HG03520 (cell line): ENCODE data around the gene SOX18.

Source experiments
- ATAC-seq: cut with Tn5 transposase; IDR thresholded peaks from one replicate; pipeline ENCODE4 v1.9.1; 2021; ENCODE audit warnings: mild to moderate bottlenecking, moderate library complexity; ENCODE audit not compliant: unreplicated experiment

The SOX18 gene

DNA sequence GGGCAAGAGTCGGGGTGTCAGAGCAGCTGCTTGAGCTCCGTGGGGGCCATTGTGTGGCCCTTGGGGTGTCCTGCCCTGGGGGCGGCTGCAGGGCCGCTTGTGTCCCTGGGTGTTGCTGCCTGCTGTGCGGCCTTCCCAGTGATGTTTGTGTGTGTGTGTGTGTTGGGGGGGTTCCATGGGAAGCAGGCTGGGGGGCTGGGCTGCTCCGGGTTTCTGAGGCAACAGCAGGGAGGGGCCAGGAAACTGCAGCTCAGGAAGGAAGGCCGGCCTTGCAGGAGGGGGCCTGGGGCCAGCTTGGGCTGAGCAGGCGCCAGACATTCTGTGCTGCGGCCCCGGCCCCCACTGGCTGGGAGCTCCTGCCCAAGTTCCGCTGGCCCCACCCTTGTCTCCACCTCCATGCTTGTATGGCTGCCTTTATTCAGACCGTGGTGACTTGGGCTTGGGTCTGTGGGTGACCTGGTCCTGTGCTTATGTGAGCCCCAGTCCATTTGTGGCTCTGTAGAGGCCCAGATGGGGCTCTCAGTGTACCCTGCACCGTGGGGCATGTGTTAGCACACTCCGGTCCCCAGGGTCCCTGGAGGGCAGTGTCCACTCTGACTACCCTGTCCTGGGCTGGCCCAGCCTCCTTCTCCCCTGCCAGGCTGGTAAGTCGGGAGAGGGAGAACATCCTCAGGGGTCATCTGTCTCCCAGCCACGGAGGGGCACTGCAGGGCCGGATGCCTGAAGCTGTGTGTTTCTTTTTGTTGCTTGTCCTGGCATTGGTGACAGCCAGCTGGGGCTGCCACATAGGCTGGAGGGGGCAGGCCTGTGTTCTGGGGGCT lies 4.6 kb upstream of the SOX18 start:
- ATAC-seq, result no peak

DNA sequence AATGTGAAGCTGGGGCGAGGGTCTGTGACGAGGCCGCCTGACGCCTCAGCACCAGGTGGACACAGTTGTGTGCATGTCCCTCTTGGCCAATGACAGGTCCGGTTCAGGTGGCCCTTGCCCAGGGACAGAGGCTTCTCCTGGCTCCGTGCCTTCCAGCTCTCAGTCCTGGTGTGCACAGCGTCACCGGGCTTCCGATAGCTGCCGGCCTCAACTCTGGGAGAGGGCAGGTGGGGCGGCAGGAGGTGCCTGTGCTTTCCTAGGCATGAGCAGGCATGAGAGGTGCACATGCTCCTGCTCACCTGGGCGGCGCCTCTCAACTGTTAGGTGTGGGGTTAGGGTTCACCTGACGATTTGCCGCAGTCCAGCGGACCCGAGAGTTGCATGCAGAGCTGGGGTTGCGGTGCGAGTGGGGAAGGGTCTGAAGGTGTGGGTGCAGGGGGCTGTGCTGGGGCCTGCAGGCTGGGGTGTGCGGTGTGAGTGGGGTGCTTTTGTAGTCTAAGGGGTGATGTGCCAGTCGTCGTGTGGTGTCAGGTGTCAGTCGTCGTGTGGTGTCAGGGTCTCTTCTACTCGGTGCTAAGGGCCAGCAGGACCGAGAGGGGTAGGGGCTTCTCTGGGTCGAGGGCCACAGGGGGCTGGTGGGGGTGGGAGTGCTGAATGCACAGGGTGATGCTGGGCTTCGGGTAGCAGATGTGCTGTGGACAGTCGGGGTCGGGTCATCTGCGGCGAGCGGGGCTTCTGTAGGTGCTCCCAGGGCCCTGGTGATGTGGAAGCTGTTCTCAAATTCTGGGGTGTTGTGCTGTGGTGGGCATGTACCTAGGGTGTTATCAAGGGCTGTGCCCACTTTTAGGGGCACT lies 3.8 kb upstream of the SOX18 start:
- ATAC-seq, result no peak

GRCh38 chr20:64052326-64052722 lies 2.9 kb upstream of the SOX18 start:
- no peak for ATAC-seq

GRCh38 chr20:64051561-64052325 lies 2.3 kb upstream of the SOX18 start:
- ATAC-seq, result no peak

GRCh38 chr20:64051033-64051452 lies 1.6 kb upstream of the SOX18 start:
- ATAC-seq, result no peak

DNA sequence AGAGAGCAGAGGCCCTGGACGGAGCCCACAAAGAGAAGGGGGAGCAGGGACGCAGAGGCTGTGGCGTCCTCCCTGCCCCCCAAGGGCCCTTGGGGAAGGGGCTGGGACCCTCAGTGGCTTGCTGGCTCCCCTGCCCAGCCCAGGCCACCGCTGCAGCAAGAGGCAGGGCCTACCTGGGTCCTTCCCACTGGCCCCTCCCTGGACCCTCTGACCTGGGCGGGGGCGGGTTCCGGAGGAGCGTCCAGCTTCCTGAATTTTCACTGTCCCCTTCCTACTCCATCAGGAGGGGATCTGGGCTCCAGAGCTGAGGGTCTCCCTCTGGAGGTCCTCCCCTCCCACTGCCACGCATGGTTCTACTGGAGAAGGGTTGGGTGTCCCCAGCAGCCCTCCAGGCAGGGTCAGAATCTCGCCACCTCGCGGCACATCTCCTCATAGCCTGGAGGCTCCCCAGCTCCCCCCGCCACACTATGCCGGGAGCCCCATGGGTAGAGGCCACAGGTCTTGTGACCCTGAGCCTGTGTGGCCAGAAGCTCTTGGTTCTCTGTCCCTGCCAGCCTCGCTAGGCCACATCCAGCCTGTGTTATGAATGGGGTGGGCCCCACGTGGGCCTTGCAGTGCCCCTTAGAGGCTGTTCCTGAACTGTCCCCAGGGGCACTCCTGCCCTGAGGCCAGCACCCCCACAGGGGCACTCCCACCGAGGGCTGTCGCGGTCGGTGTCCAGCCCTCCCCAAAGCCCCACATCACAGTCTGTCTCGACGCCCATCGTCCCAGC lies 1.0 kb upstream of the SOX18 start:
- ATAC-seq, result no peak

DNA sequence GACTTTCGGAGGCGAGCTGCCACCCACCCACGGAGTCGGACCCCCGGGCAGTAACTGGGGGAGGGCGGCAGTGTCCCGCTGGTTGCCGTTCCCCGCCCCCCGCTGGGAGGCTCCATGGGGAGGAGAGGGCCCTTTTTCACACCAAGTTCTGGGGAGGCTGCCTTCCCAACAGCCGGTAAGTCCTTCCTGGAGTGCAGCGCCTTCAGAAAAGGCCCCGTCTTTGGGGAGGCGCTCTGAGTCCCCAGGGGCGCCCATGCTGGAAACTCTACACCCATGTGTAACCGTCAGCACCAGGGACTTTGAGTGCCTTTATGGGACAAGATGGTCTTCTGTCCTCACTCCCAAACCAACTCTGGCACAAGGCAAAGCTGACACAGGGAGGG lies 430 bp upstream of the SOX18 start:
- ATAC-seq, result no peak

- no peak for ATAC-seq
Measured at GRCh38 chr20:64048402-64049044, 916 bp downstream of the SOX18 start.

- ATAC-seq, result no peak
Measured at GRCh38 chr20:64047968-64048401, 1.5 kb downstream of the SOX18 start.

GRCh38 chr20:64047046-64047389 lies 2.4 kb downstream of the SOX18 start:
- ATAC-seq, result no peak

- no peak for ATAC-seq
Measured at GRCh38 chr20:64045346-64046011, 4.0 kb downstream of the SOX18 start.

DNA sequence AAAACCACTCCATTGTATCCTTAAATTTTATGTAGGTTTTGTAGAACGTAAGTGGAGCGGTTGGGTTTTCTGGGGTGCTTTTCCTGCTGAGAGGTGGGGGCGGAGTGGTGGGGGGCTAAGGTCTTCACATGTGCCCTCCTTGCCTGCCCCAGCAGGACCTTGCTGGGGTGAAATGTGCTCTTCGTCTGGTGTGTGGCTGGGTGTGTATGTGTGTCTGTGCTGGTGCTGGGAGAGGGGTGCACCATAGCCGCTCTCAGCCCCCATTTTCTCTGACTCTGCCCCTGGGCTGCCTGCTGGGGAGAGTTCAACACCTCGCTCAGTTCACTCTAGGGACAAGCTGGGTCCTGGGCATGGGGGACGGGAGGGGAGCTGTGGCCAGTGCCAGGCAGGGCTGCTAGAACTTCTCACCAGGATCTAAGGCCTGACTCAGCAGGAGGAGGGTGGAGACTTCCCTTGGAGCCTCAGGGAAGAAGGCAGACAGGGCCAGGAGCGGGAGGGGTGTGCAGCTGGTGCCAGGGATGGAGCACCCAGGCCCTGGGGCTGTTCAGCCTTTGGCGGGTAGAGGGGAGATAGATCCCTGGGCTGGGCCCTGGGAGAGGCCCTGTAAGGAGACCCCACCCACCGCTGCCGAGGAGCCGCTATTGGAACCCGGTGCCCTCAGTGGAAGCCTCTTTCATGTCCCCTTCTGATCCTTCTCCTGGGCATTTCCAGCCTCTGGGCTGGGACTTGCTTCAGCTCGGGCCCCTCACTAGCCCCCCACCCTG lies 4.8 kb downstream of the SOX18 start:
- no peak for ATAC-seq

GRCh38 chr20:64043768-64044167 lies 5.7 kb downstream of the SOX18 start:
- no peak for ATAC-seq

DNA sequence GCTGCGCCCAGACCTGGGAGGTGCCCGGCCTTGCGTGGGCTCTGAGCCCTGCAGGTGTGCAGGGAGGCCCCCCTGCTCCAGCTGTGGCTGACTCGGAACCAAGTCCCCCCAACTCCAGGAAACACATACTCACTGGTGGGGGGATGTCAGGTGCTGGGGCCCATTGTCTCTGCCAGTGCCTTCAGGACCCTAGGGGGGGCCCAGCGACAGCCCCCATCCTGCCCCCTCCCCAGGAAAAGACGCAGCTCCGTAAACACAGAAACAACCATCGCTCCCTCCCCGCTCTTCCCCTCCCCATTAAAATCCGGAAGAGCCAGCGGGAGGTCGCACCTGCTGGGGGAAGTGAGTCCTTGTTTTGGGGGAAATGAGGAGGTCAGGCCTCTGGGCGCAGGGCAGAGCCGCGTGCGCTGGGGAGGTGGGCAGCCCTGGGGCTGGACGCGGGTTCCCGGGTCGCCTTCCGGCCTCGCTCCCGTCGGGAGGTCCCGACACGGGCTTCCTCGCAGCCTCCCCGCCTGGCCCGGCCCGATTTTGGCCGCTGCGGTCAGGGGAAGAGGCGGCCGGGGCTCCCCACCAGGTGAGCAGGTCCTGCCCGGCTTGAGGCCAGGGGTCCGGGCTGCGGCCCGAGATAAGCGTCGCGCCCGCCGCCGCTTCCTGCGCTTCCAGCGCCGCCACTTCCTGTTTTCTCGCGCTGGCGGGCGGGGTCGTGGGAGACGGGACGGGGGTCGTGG lies 7.2 kb downstream of the SOX18 start:
- ATAC-seq, result no peak

- ATAC-seq, result no peak
Measured at GRCh38 chr20:64041781-64042053, 7.7 kb downstream of the SOX18 start.

GRCh38 chr20:64041040-64041780 lies 8.2 kb downstream of the SOX18 start:
- no peak for ATAC-seq

- no peak for ATAC-seq
Measured at GRCh38 chr20:64040231-64041039, 9.0 kb downstream of the SOX18 start.
